Right ventricle myocardium superior (tissue), 1 donor: Measurements from ENCODE around the gene SLC4A7. TPM values are rescaled to one million over a fixed set of nuclear protein-coding genes. Genes with fewer than 3 reads are reported as not detected.
A peak's percentile ranks its signal among the peaks of the same experiment; 100 is the strongest.

Experiments used
- ATAC-seq: fragments of 200-7000 bp; cut with Tn5 transposase; one replicate; pipeline ENCODE4 v1.9.1; 2020; ENCODE audit warnings: mild to moderate bottlenecking; ENCODE audit not compliant: poor library complexity
- DNase-seq: peaks from one replicate; pipeline ENCODE4 v3.0.0-alpha.2; 2020
- intact Hi-C: fragments of 100-400 bp; cut with DNase I; formaldehyde crosslinking; loops from one replicate; pipeline ENCODE4 v1.11.2; 2022
- total RNA-seq: library from RNA; stranded (reverse); fragmentation: NEBNext Ultra II Directional; extraction: Animal tissue kit (Norgen Biotek cat#: 25700); gene quantifications from one replicate; pipeline ENCODE4 v1.2.1, GENCODE V29; 2021
- donor health status: DM: no; HTN: yes; CAD: no; lungs with severe emphysema.

SLC4A7 gene
- total RNA-seq, 1 donor from 2014 or later, result 13.0 TPM

DNA sequence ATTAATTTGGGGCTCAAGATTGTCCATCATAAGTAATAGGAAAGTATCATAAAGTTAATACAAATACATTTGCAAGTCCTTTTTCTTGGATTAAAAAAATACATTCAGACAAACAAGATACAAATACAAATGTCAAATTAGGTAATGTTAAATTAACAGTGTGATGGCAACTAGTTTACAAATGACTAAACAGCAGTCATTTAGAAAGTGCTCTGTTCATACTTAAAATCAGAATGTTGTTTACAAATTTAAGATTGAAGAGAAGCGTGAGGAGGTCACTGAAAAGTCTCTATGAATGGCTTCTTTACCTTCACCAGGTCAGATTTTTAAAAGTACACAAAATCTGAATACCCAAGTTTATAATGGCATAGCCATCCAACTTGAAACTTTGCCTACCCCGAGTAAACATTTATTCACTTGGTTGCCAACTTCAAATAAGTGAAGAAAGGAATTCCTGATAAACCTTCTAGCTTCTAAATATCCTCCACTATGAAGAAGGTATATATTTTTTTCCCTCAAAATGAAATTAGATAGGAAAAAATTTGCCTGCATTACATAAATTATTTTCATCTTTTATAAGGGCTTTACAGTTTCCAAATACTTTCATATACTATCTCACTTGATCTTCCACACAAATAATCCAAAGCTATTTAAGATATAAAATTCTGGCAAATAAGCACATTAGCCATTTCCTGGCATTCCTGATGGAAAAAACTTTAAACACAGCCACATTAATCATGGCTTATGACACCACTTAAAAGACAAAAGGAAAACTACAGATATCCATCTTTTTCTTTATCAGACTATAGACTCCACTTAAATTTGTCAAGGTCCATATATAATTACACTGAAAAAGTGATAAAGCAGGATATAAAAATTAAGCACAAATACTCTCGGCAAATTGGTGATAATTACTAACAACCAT, 103.5 kb downstream of the SLC4A7 start:
- intact Hi-C loops, result no loop called here
- DNase-seq (no peak), ATAC-seq (no peak)

- intact Hi-C loops, result no loop called here
- no peak for ATAC-seq
- DNase-seq, result no peak
These were observed 105.9 kb downstream of the SLC4A7 start for GRCh38 chr3:27378331-27378730.

GRCh38 chr3:27376109-27376772, 107.9 kb downstream of the SLC4A7 start:
- no peak for DNase-seq
- intact Hi-C loops, result no loop called here
- no peak for ATAC-seq

GRCh38 chr3:27368831-27369607, 115.2 kb downstream of the SLC4A7 start, which contains the start of gene NEK10:
NEK10 (minus strand) TSS chr3:27369383; CDS start chr3:27352882, 16,501 bp downstream.
- intact Hi-C loops, result no loop called here
- DNase-seq (peak; percentile 92), ATAC-seq (peak; percentile 100)

DNA sequence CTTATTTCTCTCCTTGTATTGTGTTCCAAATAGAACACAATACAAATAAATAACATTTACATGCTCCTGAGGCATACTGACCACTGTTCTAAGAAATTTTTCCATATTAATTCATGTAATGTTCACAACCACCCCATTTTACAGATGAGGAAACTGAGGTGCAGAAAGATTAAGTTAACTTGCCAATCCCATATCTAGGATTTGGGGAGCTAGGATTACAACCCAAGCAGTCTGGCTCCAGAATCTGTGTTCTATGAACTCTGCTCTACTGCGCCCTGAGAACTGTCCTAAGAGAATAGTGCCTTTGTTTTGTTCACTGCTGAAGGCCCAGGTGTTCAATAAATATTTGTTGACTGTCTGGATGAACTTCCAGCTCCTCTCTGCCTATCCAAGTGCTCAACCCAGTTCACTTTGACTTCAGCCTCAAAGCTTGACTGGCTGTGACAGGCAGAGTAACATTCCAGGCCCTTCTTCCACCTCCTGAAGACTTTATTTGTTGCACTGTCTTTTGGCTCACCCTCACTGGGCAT, 118.1 kb downstream of the SLC4A7 start:
- intact Hi-C loops, result no loop called here
- DNase-seq, result no peak
- ATAC-seq, result no peak

- no peak for DNase-seq
- intact Hi-C loops, result no loop called here
- peak; percentile 27 for ATAC-seq
These were observed 123.8 kb downstream of the SLC4A7 start for GRCh38 chr3:27360113-27361078.

GRCh38 chr3:27358372-27358771, 125.8 kb downstream of the SLC4A7 start:
- intact Hi-C loops, result no loop called here
- no peak for ATAC-seq
- no peak for DNase-seq

DNA sequence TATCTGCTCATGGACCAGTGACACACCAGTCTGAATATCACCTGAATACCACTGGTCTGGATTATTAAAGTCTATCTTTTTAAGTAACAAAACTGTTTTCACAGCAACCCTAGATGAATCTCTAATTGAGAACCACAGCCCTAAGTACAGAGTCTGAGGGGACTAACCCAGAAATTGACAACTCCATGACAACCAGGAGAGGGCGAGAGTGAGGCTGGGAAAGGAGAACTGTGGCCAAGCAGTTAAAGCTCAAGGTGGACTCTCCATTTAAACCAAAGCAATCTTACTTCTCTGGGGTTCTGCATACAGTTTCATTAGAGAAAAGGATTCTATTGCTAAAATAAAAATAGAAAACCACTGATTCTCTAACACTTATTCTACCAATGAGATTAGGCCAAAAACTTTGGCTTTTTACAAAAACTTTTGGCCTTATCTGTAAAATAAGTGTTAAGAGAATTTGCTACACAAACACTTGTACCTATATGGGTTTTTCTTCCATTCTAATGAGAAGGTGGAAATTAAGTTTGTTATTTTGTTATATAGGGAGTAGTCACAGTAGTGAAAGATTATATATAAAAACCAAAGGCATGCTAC, 126.4 kb downstream of the SLC4A7 start:
- intact Hi-C loops, result no loop called here
- ATAC-seq (peak; percentile 73), DNase-seq (no peak)

GRCh38 chr3:27356976-27357375, 127.2 kb downstream of the SLC4A7 start:
- intact Hi-C loops, result no loop called here
- ATAC-seq (no peak), DNase-seq (no peak)

- ATAC-seq (no peak), DNase-seq (no peak)
- intact Hi-C loops, result no loop called here
These were observed 129.5 kb downstream of the SLC4A7 start for GRCh38 chr3:27354588-27355203.

GRCh38 chr3:27354161-27354560, 130.0 kb downstream of the SLC4A7 start:
- DNase-seq (no peak), ATAC-seq (no peak)
- intact Hi-C loops, result no loop called here

- DNase-seq (no peak), ATAC-seq (no peak)
- intact Hi-C loops, result no loop called here
These were observed 131.0 kb downstream of the SLC4A7 start for GRCh38 chr3:27353221-27353620.

GRCh38 chr3:27352047-27352446, 132.1 kb downstream of the SLC4A7 start:
- intact Hi-C loops, result no loop called here
- ATAC-seq (no peak), DNase-seq (no peak)

DNA sequence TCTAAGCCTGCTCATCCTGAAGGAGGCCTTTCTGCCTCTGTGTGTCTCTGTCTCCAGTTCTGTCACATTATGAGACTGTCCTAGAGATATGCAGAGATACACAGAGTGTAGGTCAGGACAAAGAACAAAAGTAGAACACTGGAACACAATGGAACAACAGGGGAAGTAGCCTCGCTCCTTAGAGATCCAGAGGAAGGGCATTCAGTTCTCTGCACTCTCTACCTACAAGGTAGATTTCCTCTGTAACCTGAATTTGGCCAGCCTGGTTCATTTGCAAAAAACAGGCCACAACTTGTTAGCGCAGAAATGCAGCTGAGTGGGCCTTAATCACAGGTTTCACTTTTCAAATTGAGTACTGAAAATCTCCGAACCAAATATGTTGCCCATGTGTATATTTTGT, 134.4 kb downstream of the SLC4A7 start:
- ATAC-seq, result no peak
- intact Hi-C loops, result no loop called here
- no peak for DNase-seq

GRCh38 chr3:27345959-27346865, 138.0 kb downstream of the SLC4A7 start:
- peak; percentile 90 for ATAC-seq
- intact Hi-C loops, result no loop called here
- peak; percentile 53 for DNase-seq

DNA sequence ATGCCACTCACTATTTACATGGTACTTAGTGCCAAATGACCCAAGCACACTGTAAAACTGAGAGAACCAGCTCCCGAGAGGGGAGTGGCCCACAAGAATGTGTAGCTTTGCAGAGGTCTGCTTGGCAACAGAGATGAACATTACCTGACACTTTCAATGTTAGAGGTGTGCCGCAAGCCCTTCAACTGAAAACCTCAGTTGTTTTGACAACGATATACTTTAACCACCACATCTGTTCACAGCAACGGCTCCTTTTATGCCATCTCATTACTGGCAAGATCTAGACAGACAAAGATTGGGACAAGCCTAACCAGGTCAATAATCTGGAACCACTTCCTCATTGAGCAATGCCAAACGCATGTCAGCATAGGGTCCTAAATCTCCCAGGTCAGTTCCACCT, 138.7 kb downstream of the SLC4A7 start:
- DNase-seq, result no peak
- ATAC-seq, result peak; percentile 32
- intact Hi-C loops, result no loop called here
